Aorta (tissue), 5 donors: ENCODE measurements around the gene SLC2A13. TPM values are rescaled to one million over a fixed set of nuclear protein-coding genes. Genes with fewer than 3 reads are reported as not detected.

Experiments
- ATAC-seq: fragments of 200-7000 bp; cut with Tn5 transposase; one replicate; pipeline ENCODE4 v1.9.1; 2022; ENCODE audit warnings: moderate library complexity; ENCODE audit not compliant: low FRiP score
- DNase-seq, 2 donors: peaks; one replicate each; pipeline ENCODE4 v3.0.0-alpha.2; 2020
- H3K27ac ChIP-seq, 2 donors: one replicate each; pipeline ENCODE4 v1.5.1; 2013; ENCODE audit warnings: low read length in 2 of 2, mild to moderate bottlenecking in 2 of 2, moderate library complexity in 2 of 2, control low read depth in 1 of 2, inconsistent platforms in 1 of 2, low read depth in 1 of 2
- H3K27me3 ChIP-seq, 2 donors: one replicate each; pipeline ENCODE4 v1.6.1; 2013; ENCODE audit warnings: control low read depth in 1 of 2, low read length in 1 of 2, mild to moderate bottlenecking in 1 of 2, moderate library complexity in 1 of 2; ENCODE audit not compliant: insufficient read depth in 2 of 2, control insufficient read depth in 1 of 2
- H3K36me3 ChIP-seq, 2 donors: one replicate each; pipeline ENCODE4 v1.6.1; 2013; ENCODE audit warnings: control low read depth in 1 of 2, low read length in 1 of 2, mild to moderate bottlenecking in 1 of 2; ENCODE audit not compliant: insufficient read depth in 2 of 2, control insufficient read depth in 1 of 2
- H3K4me1 ChIP-seq, 2 donors: one replicate each; pipeline ENCODE4 v1.6.1; 2013; ENCODE audit warnings: low read length in 2 of 2, control low read depth in 1 of 2, mild to moderate bottlenecking in 1 of 2, moderate library complexity in 1 of 2; ENCODE audit not compliant: insufficient read depth in 2 of 2, control insufficient read depth in 1 of 2
- H3K4me3 ChIP-seq, 2 donors: one replicate each; pipeline ENCODE4 v1.5.1; 2013; ENCODE audit warnings: low read length in 2 of 2, control low read depth in 1 of 2, mild to moderate bottlenecking in 1 of 2
- H3K9me3 ChIP-seq: one replicate; pipeline ENCODE4 v1.6.1; 2013; ENCODE audit warnings: mild to moderate bottlenecking, low read length; ENCODE audit not compliant: control insufficient read depth
- WGBS, 2 donors: extraction: QIAGEN DNeasy Blood & Tissue Kit; methylation state at CpG; one replicate each; pipeline ENCODE4 v1.1.7; 2013; 5-methylcytosine and 5-hydroxymethylcytosine counted together
- intact Hi-C, 2 donors: fragments of 100-400 bp; cut with DNase I; formaldehyde crosslinking; loops; one replicate each; pipeline versions ENCODE4 v1.14.2 to v1.15.0; 2022
- polyA plus RNA-seq, 2 donors: library from polyadenylated mRNA; stranded (reverse); fragments of 200-250 nt; gene quantifications; one replicate each; pipeline ENCODE4 v1.2.3, GENCODE V29; 2013
- total RNA-seq, 2 donors: library from RNA; stranded (reverse); fragmentation: NEBNext Ultra II Directional; extraction: Animal tissue kit (Norgen Biotek cat#: 25700); gene quantifications; one replicate each; pipeline ENCODE4 v1.2.1, GENCODE V29; 2021
- donor health status: healthy with polysubstance abuse.
- donor health status: Bipolar disorder and iron deficiency.
- donor health status: DM: no; HTN: no; CAD: no.
- donor health status: DM: no; HTN: no; CAD: no.
- donor health status: DM: yes; HTN: yes; CAD: no.

SLC2A13 gene
- total and polyA plus RNA-seq, 4 donors, result 1.1 to 11.4 (median 5.9) TPM

GRCh38 chr12:39878753-39879152, 227.1 kb downstream of the SLC2A13 start:
- Histone ChIP-seq H3K4me1 (no peaks in the 10 kb centered on the region), H3K27me3 (no peaks in the 10 kb centered on the region), H3K9me3 (peaks cover 1% of the 10 kb centered on the region), H3K4me3 (no peak overlapping the region), H3K27ac (no peak overlapping the region), H3K36me3 (no peaks in the 10 kb centered on the region)
- intact Hi-C loops, result no loop called here
- no peak for DNase-seq
- ATAC-seq, result no peak

- no peak for DNase-seq
- no peak for ATAC-seq
- intact Hi-C loops, result no loop called here
These were observed 230.2 kb downstream of the SLC2A13 start for GRCh38 chr12:39875721-39876120.

GRCh38 chr12:39874785-39875184, 231.1 kb downstream of the SLC2A13 start:
- WGBS, 2 donors, result 93% methylated on average over 2 of the region's 2 CpGs
- H3K27ac ChIP-seq, result no peak overlapping the region
- H3K4me3 ChIP-seq, result no peak overlapping the region
- intact Hi-C loops, result no loop called here
- ATAC-seq (no peak), DNase-seq (no peak)
- no peaks in the 10 kb centered on the region for H3K9me3 ChIP-seq
- no peaks in the 10 kb centered on the region for H3K4me1 ChIP-seq
- H3K36me3 ChIP-seq, result no peaks in the 10 kb centered on the region
- no peaks in the 10 kb centered on the region for H3K27me3 ChIP-seq

More at GRCh38 chr12:39875721-39876120, 230.2 kb downstream of the SLC2A13 start:
- no peaks in the 10 kb centered on the region for H3K4me1 ChIP-seq
- no peaks in the 10 kb centered on the region for H3K27me3 ChIP-seq
- H3K36me3 ChIP-seq, result no peaks in the 10 kb centered on the region
- no peak overlapping the region for H3K4me3 ChIP-seq
- H3K9me3 ChIP-seq, result peaks cover 1% of the 10 kb centered on the region
- H3K27ac ChIP-seq, result no peak overlapping the region

- WGBS, 2 donors, result 15 to 52% methylated on average over 1 of the region's 1 CpG
- no peaks in the 10 kb centered on the region for H3K9me3 ChIP-seq
These were observed 232.8 kb downstream of the SLC2A13 start for GRCh38 chr12:39873065-39873464.

DNA sequence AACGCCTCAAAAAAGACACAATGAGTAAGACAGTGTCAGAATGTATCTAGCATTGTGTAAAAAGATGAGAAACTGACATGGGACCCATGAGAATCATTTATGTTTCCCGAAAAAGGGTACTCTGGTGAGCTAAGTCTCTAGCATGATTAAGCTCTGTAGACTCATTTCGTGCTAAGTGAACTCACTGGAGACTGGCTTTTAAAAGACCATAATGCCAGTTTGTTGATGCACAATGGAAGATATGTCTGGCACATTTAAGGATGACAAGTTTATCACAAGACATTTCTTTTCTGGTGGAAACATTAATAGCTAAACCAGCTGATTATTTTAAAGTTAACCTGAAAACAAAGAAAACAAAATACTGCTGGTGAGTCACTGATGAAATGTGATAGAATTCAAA, 233.5 kb downstream of the SLC2A13 start:
- ATAC-seq (no peak), DNase-seq (no peak)
- no peaks in the 10 kb centered on the region for H3K4me1 ChIP-seq
- WGBS, 2 donors, result 79 to 81% methylated on average over 3 of the region's 3 CpGs
- no peaks in the 10 kb centered on the region for H3K9me3 ChIP-seq
- no peak overlapping the region for H3K27ac ChIP-seq
- intact Hi-C loops, result no loop called here
- no peak overlapping the region for H3K4me3 ChIP-seq
- no peaks in the 10 kb centered on the region for H3K36me3 ChIP-seq
- H3K27me3 ChIP-seq, result no peaks in the 10 kb centered on the region

More at GRCh38 chr12:39873065-39873464, 232.8 kb downstream of the SLC2A13 start:
- ATAC-seq (no peak), DNase-seq (no peak)
- no peaks in the 10 kb centered on the region for H3K36me3 ChIP-seq
- no peak overlapping the region for H3K4me3 ChIP-seq
- intact Hi-C loops, result no loop called here
- no peak overlapping the region for H3K27ac ChIP-seq
- H3K27me3 ChIP-seq, result no peaks in the 10 kb centered on the region
- no peaks in the 10 kb centered on the region for H3K4me1 ChIP-seq

DNA sequence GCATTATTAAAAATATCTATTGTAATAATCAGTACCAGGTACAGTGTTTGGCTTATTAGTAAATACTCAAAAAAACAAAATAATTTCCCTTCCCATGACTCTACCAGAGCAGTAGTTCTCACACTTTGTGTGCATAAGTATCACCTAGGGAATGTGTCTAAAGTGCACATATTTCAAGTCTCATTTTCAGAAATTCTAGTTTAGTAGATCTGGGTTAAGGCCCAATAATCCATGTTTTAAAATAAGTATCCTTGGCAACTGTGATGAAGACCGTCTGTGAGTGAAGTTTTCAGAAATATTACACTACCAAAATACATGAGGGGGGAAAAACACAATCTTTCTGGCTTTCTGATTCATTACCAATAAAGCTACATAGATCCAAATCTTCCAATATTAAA, 237.6 kb downstream of the SLC2A13 start:
- no peak for DNase-seq
- Histone ChIP-seq H3K9me3 (no peaks in the 10 kb centered on the region), H3K4me1 (no peaks in the 10 kb centered on the region), H3K27ac (no peak overlapping the region), H3K4me3 (no peak overlapping the region), H3K27me3 (no peaks in the 10 kb centered on the region), H3K36me3 (no peaks in the 10 kb centered on the region)
- WGBS, 2 donors, result 27 to 51% methylated on average over 1 of the region's 1 CpG
- no peak for ATAC-seq
- intact Hi-C loops, result no loop called here

- 57 to 59% methylated on average over 1 of the region's 1 CpG for WGBS, 2 donors
- H3K9me3 ChIP-seq, result no peaks in the 10 kb centered on the region
- intact Hi-C loops, result no loop called here
- H3K4me1 ChIP-seq, result no peaks in the 10 kb centered on the region
- H3K36me3 ChIP-seq, result no peaks in the 10 kb centered on the region
- DNase-seq (no peak), ATAC-seq (no peak)
- H3K27ac ChIP-seq, result no peak overlapping the region
- no peaks in the 10 kb centered on the region for H3K27me3 ChIP-seq
- no peak overlapping the region for H3K4me3 ChIP-seq
These were observed 238.1 kb downstream of the SLC2A13 start for GRCh38 chr12:39867631-39868327.

DNA sequence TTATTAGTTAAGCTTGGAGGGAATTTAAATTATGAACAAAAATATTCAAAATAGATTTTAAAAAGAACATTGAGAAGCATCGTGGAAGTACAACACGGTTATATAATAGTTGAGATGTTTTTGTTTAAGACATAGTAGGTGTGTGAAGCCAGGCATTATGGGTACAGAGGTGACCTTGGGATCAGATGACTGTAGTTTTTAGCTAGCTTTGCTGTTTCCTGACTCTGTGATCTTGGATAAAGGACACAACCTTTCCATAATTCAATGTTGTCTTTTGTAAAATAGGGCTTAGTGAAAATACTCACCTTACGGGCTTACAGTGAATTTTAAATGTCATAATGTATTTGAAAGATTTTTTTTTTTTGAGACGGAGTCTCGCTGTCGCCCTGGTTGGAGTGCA, 239.7 kb downstream of the SLC2A13 start:
- Histone ChIP-seq H3K9me3 (no peaks in the 10 kb centered on the region), H3K4me1 (no peaks in the 10 kb centered on the region), H3K36me3 (no peaks in the 10 kb centered on the region), H3K27me3 (no peaks in the 10 kb centered on the region), H3K4me3 (no peak overlapping the region), H3K27ac (no peak overlapping the region)
- 97% methylated on average over 6 of the region's 6 CpGs for WGBS, 2 donors
- ATAC-seq (no peak), DNase-seq (no peak)
- intact Hi-C loops, result no loop called here

DNA sequence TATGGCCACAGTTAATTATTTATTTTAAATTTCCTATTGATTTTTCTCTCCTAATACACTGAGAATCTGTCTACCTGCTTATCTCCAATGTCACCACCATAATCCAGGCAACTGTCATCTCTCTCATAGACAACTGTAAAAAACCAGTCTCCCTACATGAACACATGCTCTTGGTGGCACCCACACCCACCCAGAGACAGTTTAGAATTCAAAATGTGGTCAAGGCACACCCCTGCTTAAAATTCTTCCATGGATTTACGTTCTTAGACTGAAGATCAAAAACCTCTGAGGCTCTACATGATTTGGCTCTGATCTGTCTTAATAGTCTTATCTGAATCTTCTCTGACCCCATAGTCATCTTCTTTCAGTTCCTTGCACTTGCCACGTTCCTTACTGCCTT, 245.2 kb downstream of the SLC2A13 start:
- no peaks in the 10 kb centered on the region for H3K4me1 ChIP-seq
- H3K27me3 ChIP-seq, result no peaks in the 10 kb centered on the region
- H3K27ac ChIP-seq, result no peak overlapping the region
- WGBS, 2 donors, result 87 to 92% methylated on average over 2 of the region's 2 CpGs
- intact Hi-C loops, result no loop called here
- ATAC-seq (no peak), DNase-seq (no peak)
- no peak overlapping the region for H3K4me3 ChIP-seq
- H3K9me3 ChIP-seq, result no peaks in the 10 kb centered on the region
- H3K36me3 ChIP-seq, result no peaks in the 10 kb centered on the region
